DOHH2 (cell line): Measurements from ENCODE around the gene SYNPO2.
"Not testable (repeated sequence)": the region's sequence is repeated elsewhere in the genome, so short reads cannot be mapped to it uniquely, and the experiment has no call there.

Source experiments
- H3F3A ChIP-seq: fragments of 200-600 bp; sonication (generic), shearing (Covaris generic); 2 replicates; pipeline ENCODE4 v1.6.0; 2016; ENCODE audit warnings: antibody characterized with exemption, mild to moderate bottlenecking; ENCODE audit not compliant: control insufficient read depth, insufficient read depth
- H3K27ac ChIP-seq: fragments of 200-600 bp; sonication (generic); 2 replicates; pipeline ENCODE4 v1.5.1; 2014; ENCODE audit warnings: low read depth, mild to moderate bottlenecking, low read length, moderate library complexity
- H3K27me3 ChIP-seq: fragments of 200-600 bp; sonication (generic); 2 replicates; pipeline ENCODE4 v1.6.1; 2014; ENCODE audit warnings: mild to moderate bottlenecking, low read length, mixed read lengths; ENCODE audit not compliant: control insufficient read depth
- H3K36me3 ChIP-seq: fragments of 200-600 bp; sonication (generic); 2 replicates; pipeline ENCODE4 v1.6.1; 2014; ENCODE audit warnings: mild to moderate bottlenecking, low read length, moderate library complexity, mixed read lengths; ENCODE audit not compliant: control insufficient read depth
- H3K4me1 ChIP-seq: fragments of 200-600 bp; sonication (generic); 2 replicates; pipeline ENCODE4 v1.6.1; 2014; ENCODE audit warnings: mild to moderate bottlenecking, low read length, mixed read lengths; ENCODE audit not compliant: control insufficient read depth
- H3K4me2 ChIP-seq: fragments of 200-600 bp; sonication (generic); 2 replicates; pipeline ENCODE4 v1.6.0; 2014; ENCODE audit warnings: mild to moderate bottlenecking, low read length, moderate library complexity
- H3K4me3 ChIP-seq: fragments of 200-600 bp; sonication (generic); 2 replicates; pipeline ENCODE4 v1.5.1; 2014; ENCODE audit warnings: mild to moderate bottlenecking, low read length, mixed read lengths
- H3K79me2 ChIP-seq: fragments of 200-600 bp; sonication (generic); 2 replicates; pipeline ENCODE4 v1.6.1; 2014; ENCODE audit warnings: mild to moderate bottlenecking, low read length, mixed read lengths; ENCODE audit not compliant: control insufficient read depth
- H3K9me2 ChIP-seq: fragments of 200-600 bp; sonication (generic); replicated peaks from 2 replicates; pipeline ENCODE4 v1.6.1; 2014; ENCODE audit warnings: mild to moderate bottlenecking, low read length, mixed read lengths; ENCODE audit not compliant: control insufficient read depth
- H3K9me3 ChIP-seq: fragments of 200-600 bp; sonication (generic); 2 replicates; pipeline ENCODE4 v1.6.1; 2014; ENCODE audit warnings: antibody characterized with exemption, low read length, mixed read lengths; ENCODE audit not compliant: control insufficient read depth, insufficient read depth
- H4K20me1 ChIP-seq: fragments of 200-600 bp; sonication (generic); 2 replicates; pipeline ENCODE4 v1.6.0; 2014; ENCODE audit warnings: low read depth, mild to moderate bottlenecking, antibody characterized with exemption, low read length, moderate library complexity; ENCODE audit not compliant: control insufficient read depth, insufficient read depth
- EZH2phosphoT487 ChIP-seq: fragments of 200-600 bp; sonication (generic); IDR thresholded peaks from 2 replicates; pipeline ENCODE4 v1.6.1; 2017; ENCODE audit warnings: borderline replicate concordance, mild to moderate bottlenecking, antibody characterized with exemption, low read length, moderate library complexity, mixed read lengths
- TF ChIP-seq, protein P1 (sequence below): fragments of 200-600 bp; sonication (generic); IDR thresholded peaks from one replicate; pipeline ENCODE4 v1.5.1; 2014; ENCODE audit warnings: antibody characterized with exemption, mild to moderate bottlenecking, low read depth, low read length; ENCODE audit not compliant: poor library complexity, severe bottlenecking

The SYNPO2 gene

DNA sequence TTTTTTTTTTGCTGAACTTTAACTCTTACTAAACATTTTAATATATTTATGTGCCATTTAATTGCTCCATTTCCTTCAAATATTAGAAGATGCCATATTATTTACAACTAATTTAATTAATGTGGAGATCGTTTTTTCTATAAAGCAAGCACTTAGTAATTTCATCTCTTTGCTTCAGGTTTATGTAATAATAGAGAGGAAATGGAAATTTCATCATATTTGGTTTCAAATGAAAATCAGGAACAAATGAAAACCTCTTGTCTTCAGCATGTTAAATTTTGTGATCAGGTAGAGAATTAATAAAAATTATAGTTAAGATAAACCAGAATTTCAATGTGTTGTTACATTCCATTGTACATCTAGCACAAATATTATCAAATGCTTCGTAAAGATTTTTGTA lies 120.1 kb downstream of the SYNPO2 start:
- TF ChIP-seq EZH2phosphoT487 = no peak
- TF ChIP-seq, protein P1, sequence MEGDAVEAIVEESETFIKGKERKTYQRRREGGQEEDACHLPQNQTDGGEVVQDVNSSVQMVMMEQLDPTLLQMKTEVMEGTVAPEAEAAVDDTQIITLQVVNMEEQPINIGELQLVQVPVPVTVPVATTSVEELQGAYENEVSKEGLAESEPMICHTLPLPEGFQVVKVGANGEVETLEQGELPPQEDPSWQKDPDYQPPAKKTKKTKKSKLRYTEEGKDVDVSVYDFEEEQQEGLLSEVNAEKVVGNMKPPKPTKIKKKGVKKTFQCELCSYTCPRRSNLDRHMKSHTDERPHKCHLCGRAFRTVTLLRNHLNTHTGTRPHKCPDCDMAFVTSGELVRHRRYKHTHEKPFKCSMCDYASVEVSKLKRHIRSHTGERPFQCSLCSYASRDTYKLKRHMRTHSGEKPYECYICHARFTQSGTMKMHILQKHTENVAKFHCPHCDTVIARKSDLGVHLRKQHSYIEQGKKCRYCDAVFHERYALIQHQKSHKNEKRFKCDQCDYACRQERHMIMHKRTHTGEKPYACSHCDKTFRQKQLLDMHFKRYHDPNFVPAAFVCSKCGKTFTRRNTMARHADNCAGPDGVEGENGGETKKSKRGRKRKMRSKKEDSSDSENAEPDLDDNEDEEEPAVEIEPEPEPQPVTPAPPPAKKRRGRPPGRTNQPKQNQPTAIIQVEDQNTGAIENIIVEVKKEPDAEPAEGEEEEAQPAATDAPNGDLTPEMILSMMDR = no peak
- no peak overlapping the region for H3K4me3 ChIP-seq
- H3K9me3 ChIP-seq = no peaks in the 10 kb centered on the region
- no peaks in the 10 kb centered on the region for H3K27me3 ChIP-seq
- no peaks in the 10 kb centered on the region for H4K20me1 ChIP-seq
- H3K27ac ChIP-seq = no peak overlapping the region
- peaks cover 11% of the 10 kb centered on the region for H3K4me1 ChIP-seq
- H3K79me2 ChIP-seq = no peaks in the 10 kb centered on the region
- peaks cover 3% of the 10 kb centered on the region for H3F3A ChIP-seq
- H3K9me2 ChIP-seq = no peaks in the 10 kb centered on the region
- no peak overlapping the region for H3K4me2 ChIP-seq
- no peaks in the 10 kb centered on the region; the same call in 1 of the 2 replicates for H3K36me3 ChIP-seq

DNA sequence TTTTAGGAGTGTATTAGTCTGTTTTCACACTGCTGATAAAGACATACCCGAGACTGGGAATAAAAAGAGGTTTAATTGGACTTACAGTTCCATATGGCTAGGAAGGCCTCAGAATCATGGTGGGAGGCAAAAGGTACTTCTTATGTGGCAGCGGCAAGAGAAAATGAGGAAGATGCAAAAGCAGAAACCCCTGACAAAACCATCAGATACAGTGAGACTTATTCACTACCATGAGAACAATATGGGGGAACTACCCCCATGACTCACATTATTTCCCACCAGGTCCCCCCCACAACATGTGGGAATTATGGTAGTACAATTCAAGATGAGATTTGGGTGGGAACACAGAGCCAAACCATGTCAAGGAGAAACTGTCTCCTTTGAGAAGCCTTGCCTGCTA lies 121.6 kb downstream of the SYNPO2 start:
- H3F3A ChIP-seq, H3K36me3 ChIP-seq, H3K4me1 ChIP-seq, H3K27me3 ChIP-seq, H3K79me2 ChIP-seq, H3K27ac ChIP-seq, H3K4me3 ChIP-seq, H3K9me2 ChIP-seq, H4K20me1 ChIP-seq, H3K4me2 ChIP-seq, H3K9me3 ChIP-seq: not testable (repeated sequence)

DNA sequence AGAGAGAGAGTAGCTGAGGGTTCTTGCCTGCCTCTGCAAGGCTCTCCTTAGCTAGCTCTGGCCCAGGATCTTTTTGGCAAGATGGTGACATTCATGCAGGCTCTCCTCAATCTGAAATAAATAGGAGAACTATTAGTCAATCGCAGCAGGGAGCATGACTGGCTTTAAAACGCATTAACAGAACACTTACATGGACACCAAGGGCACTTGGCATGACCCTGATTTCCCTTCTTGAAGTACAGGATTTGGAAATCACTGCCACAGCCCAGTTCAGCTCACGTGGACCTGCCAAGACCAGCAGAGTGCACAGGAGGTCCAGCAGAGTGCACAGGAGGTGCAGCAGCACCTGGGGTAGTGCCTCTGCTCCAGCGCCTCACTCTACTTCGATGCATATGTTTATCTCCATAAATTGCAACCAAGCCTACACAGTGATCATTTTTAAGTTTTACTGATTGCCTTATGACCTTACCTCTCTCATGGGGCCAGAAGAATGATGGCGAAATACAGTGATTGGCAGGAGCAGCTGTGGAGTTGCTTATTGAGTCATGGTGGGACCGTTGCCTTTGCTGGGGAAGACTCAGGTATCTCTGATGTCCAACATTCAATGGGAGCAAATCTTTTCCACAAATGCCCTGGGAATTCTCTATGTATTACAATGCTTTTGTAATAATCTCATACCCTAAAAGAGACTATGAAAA lies 122.4 kb downstream of the SYNPO2 start:
- TF ChIP-seq, protein P1 = no peak
- no peak for TF ChIP-seq EZH2phosphoT487
- H3K27me3 ChIP-seq = no peaks in the 10 kb centered on the region
- H3K36me3 ChIP-seq = no peaks in the 10 kb centered on the region
- no peak overlapping the region for H3K4me2 ChIP-seq
- H3K9me3 ChIP-seq = no peaks in the 10 kb centered on the region
- H3K4me1 ChIP-seq = peaks cover 2% of the 10 kb centered on the region
- no peaks in the 10 kb centered on the region for H4K20me1 ChIP-seq
- H3K79me2 ChIP-seq = no peaks in the 10 kb centered on the region
- no peak overlapping the region for H3K4me3 ChIP-seq
- no peaks in the 10 kb centered on the region for H3K9me2 ChIP-seq
- H3K27ac ChIP-seq = no peak overlapping the region
- H3F3A ChIP-seq = peaks cover 3% of the 10 kb centered on the region

DNA sequence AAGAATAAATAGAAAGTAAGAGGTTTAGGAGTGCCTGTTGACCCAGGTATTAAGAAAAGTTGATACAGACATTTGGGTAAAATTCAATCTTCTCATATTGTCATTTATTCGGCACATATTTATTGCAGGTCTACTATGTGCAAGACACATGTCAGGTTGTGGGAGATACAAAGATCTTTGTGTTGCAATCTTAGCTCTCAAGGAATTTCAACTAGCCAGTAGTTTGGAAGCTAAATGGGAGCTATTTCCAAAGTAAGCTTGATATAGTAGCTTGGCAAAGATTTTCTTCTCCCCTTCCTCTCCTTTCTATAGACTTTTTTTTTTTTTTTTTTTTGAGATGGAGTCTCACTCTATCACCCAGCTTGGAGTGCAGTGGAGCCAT lies 122.9 kb downstream of the SYNPO2 start:
- Histone ChIP-seq H3F3A (peaks cover under 1% of the 10 kb centered on the region), H3K79me2 (no peaks in the 10 kb centered on the region), H3K4me2 (no peak overlapping the region), H3K36me3 (no peaks in the 10 kb centered on the region), H3K27me3 (no peaks in the 10 kb centered on the region), H3K9me3 (no peaks in the 10 kb centered on the region), H3K4me3 (no peak overlapping the region), H3K27ac (no peak overlapping the region), H3K9me2 (no peaks in the 10 kb centered on the region), H3K4me1 (peaks cover under 1% of the 10 kb centered on the region; the same call in 1 of the 2 replicates), H4K20me1 (no peaks in the 10 kb centered on the region)
- TF ChIP-seq EZH2phosphoT487 = no peak
- TF ChIP-seq, protein P1 = no peak
